Hippocampal formation (tissue), 2 donors: ENCODE results near the gene POLR2L.
A peak's percentile ranks its signal among the peaks of the same experiment; 100 is the strongest.

Source experiments
- DNase-seq, 2 donors: peaks; one replicate each; lab custom pipeline; 2025; lab: John Stamatoyannopoulos, UW

Gene POLR2L

GRCh38 chr11:794766-795633 lies 47.3 kb downstream of the POLR2L start:
- no peak for DNase-seq

- DNase-seq: no peak
Measured at GRCh38 chr11:794013-794765, 48.1 kb downstream of the POLR2L start.

- no peak for DNase-seq
Measured at GRCh38 chr11:793556-793955, 48.8 kb downstream of the POLR2L start.

GRCh38 chr11:792873-793272 lies 49.5 kb downstream of the POLR2L start:
- no peak for DNase-seq

GRCh38 chr11:792535-792821 lies 49.9 kb downstream of the POLR2L start:
- no peak for DNase-seq

GRCh38 chr11:791658-792534 lies 50.4 kb downstream of the POLR2L start:
- no peak for DNase-seq

- DNase-seq: no peak
Measured at GRCh38 chr11:790721-791564, 51.4 kb downstream of the POLR2L start.

- DNase-seq: peak; percentile 16 to 65
Measured at GRCh38 chr11:789943-790342, 52.4 kb downstream of the POLR2L start, which contains the start of gene CEND1. Gene CEND1 (minus strand): TSS chr11:790090. CDS start chr11:788576, 1,514 bp downstream.
